Endothelial cell of umbilical vein (primary cell): ENCODE measurements around the gene SLC44A5.

Source experiments
- CTCF ChIP-seq, 2 donors: IDR thresholded peaks; 1 replicate in 1 of 2; 2 replicates in 1 of 2; pipeline ENCODE4 v1.5.1; 2011; ENCODE audit warnings: low read length in 2 of 2, mild to moderate bottlenecking in 2 of 2, moderate library complexity in 2 of 2, control low read depth in 1 of 2, inconsistent platforms in 1 of 2, low read depth in 1 of 2; ENCODE audit not compliant: insufficient read depth in 1 of 2; ENCODE audit errors: extremely low read depth in 1 of 2
- EZH2 ChIP-seq: IDR thresholded peaks from 2 replicates; pipeline ENCODE4 v1.6.1; 2012; ENCODE audit warnings: borderline replicate concordance, low read depth, mild to moderate bottlenecking, moderate library complexity, low read length, inconsistent platforms; ENCODE audit not compliant: severe bottlenecking
- MAX ChIP-seq: IDR thresholded peaks from 2 replicates; pipeline ENCODE4 v1.6.1; 2011; ENCODE audit not compliant: insufficient read depth, insufficient read length
- MYC ChIP-seq: IDR thresholded peaks from one replicate; pipeline ENCODE4 v1.6.1; 2011; ENCODE audit warnings: mild to moderate bottlenecking, low read depth, low read length
- POLR2A ChIP-seq: IDR thresholded peaks from 2 replicates; pipeline ENCODE4 v1.6.1; 2012; ENCODE audit warnings: low read depth, mild to moderate bottlenecking, control low read depth, low read length
- POLR2AphosphoS5 ChIP-seq: IDR thresholded peaks from 2 replicates; pipeline ENCODE4 v1.6.1; 2012; ENCODE audit warnings: low read depth, mild to moderate bottlenecking, control low read depth, low read length, moderate library complexity; ENCODE audit not compliant: insufficient read depth

- TF ChIP-seq CTCF (IDR thresholded peaks at IDR 0.05; ENCODE audit: extremely low read depth in 1 of 2, insufficient read depth in 1 of 2, low read depth in 1 of 2, low read length in 2 of 2) (no peak), POLR2AphosphoS5 (peak; percentile 30), EZH2 (no peak), POLR2A (peak; percentile 26), MAX (no peak), MYC (no peak)
Observed at GRCh38 chr1:75522389-75522788, 88.5 kb downstream of the SLC44A5 start.
